Dendritic cell treated with granulocyte-macrophage colony-stimulating factor and Interleukin-4, amounts not matched to agents 40 ng/mL and 50 ng/mL, for 4 days (primary cell): Measurements from ENCODE around the gene HES3.
A peak's percentile ranks its signal among the peaks of the same experiment; 100 is the strongest.

Experiments
- H3K27ac Mint-ChIP-seq: one replicate; pipeline ENCODE4 v1.8.0; 2022; ENCODE audit warnings: mild to moderate bottlenecking, mixed read lengths
- H3K27me3 Mint-ChIP-seq: one replicate; pipeline ENCODE4 v1.8.0; 2022; ENCODE audit warnings: mild to moderate bottlenecking, mixed read lengths
- H3K36me3 Mint-ChIP-seq: one replicate; pipeline ENCODE4 v1.8.0; 2022; ENCODE audit warnings: low read depth, mixed read lengths
- H3K4me1 Mint-ChIP-seq: one replicate; pipeline ENCODE4 v1.8.0; 2022; ENCODE audit warnings: low read depth, mixed read lengths
- H3K4me3 Mint-ChIP-seq: one replicate; pipeline ENCODE4 v1.8.0; 2022; ENCODE audit warnings: mild to moderate bottlenecking, moderate library complexity, mixed read lengths
- H3K9me3 Mint-ChIP-seq: one replicate; pipeline ENCODE4 v1.8.0; 2022; ENCODE audit warnings: mixed read lengths
- intact Hi-C: fragments of 100-400 bp; cut with micrococcal nuclease; formaldehyde crosslinking; loops from one replicate; pipeline ENCODE4 v1.15.0; 2022

HES3 gene

DNA sequence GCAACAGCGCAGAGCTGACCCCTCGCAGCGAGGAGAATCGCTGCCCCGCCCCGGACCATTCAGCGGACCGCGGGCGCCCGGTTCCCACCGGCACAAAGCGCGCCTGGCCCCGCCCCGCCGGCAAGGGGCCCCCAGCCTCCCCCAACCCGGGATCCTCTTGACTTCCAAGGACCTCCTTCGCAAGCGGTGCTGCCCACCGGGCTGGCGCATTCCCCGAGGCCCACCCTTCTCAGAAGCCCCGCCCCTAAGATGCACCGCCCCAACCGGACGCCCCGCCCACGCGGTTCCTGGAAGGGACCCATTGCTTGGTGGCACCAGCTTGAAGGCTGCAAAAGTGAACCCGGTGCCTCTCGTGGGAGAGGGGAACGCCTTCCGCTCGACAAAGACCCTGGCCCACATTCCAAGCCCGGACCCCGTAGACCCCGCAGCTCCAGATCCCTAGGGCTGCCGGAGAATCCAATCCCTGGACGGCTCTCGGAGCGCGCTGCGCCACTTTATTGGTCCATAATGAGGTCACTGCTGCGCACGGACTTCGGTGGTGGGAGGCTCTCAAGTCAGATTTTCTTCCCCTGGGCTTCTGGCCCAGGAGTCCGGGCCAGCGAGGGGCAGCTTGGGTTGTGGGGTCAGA, 2.0 kb downstream of the HES3 start:
- H3K27ac Mint-ChIP-seq, result no peak overlapping the region
- no peak overlapping the region for H3K4me3 Mint-ChIP-seq
- H3K27me3 Mint-ChIP-seq, result peaks cover 85% of the 10 kb centered on the region
- no peaks in the 10 kb centered on the region for H3K9me3 Mint-ChIP-seq
- intact Hi-C loops, result loop anchor here (1.0 to 10.0 kb wide), 5 partner anchors 97 to 194 kb away; no protein-coding TSS in a partner anchor
- no peaks in the 10 kb centered on the region for H3K36me3 Mint-ChIP-seq
- H3K4me1 Mint-ChIP-seq, result peaks cover 36% of the 10 kb centered on the region

DNA sequence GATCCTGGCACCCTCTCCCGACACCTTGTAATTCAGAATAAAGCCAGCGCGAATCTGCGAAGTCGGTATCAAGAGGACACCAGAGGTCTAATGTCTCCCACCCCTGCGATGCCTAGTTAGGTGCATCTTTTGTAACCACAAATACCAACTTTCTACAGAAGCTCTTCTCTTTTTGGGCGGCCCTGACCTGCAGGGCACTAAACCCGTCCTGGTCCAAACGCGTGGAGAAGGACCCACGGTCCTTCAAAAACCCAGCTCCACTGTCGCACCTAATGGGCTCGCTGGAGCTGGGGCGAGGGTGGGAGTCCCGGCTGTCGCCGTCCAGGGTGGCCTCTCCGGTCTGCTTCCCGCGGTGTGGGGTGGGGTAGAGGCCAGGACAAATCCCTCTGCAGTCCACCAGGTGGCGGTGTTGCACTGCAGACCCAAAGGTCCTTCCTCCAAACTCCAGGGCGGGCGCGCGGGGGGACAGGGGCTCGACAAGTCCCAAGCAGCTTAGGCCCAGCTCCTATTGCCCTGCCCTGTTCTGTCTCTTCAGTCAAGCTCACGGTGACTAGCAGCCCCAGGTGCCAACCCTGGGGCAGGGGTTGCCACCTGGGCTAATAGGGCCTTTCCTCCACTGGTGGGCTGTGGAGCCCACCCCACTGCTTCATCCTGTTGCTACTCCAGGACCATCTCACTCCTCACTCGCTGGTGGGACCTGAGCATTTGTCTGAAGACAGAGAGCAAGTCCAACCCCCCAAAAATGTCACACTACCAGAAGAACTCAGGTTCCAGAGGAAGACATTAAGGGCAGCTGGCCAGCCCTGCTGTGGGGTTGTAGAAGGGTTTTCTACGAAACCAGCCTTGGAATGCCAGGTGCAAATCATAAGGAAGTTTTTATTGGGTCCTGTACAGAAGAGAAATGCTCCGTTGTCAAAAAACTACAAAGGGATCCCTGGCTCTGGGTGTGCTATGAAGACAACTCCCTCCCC, 2.8 kb downstream of the HES3 start:
- no peaks in the 10 kb centered on the region for H3K36me3 Mint-ChIP-seq
- H3K9me3 Mint-ChIP-seq, result no peaks in the 10 kb centered on the region
- peaks cover 28% of the 10 kb centered on the region for H3K4me1 Mint-ChIP-seq
- H3K27ac Mint-ChIP-seq, result no peak overlapping the region
- H3K4me3 Mint-ChIP-seq, result no peak overlapping the region
- intact Hi-C loops, result loop anchor here (1.0 to 10.0 kb wide), 4 partner anchors 97 to 194 kb away; no protein-coding TSS in a partner anchor
- H3K27me3 Mint-ChIP-seq, result peaks cover 84% of the 10 kb centered on the region

DNA sequence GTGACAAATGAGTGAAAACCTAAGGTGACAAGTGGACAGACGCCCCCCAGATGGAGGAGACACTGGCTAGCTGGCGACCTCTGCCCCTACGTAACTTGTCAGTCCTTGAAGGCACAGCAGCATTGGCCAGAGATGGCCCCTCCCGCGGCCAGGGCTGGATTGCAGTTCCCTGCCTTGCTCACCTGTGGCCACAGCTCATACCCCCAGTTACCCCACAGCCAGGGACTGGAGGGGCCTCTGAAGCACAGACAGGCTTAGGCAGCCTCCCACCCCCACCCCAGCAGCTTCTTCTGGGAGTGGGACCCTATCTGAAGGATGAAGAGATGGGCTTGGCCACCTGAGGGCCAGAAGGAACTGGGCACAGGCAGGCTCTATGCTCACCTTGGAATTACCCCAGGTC, 3.7 kb downstream of the HES3 start:
- H3K9me3 Mint-ChIP-seq, result no peaks in the 10 kb centered on the region
- no peak overlapping the region for H3K27ac Mint-ChIP-seq
- intact Hi-C loops, result loop anchor here (5.0 to 10.0 kb wide), 3 partner anchors 160 to 195 kb away; no protein-coding TSS in a partner anchor
- H3K36me3 Mint-ChIP-seq, result no peaks in the 10 kb centered on the region
- H3K4me3 Mint-ChIP-seq, result no peak overlapping the region
- peaks cover 26% of the 10 kb centered on the region for H3K4me1 Mint-ChIP-seq
- peaks cover 90% of the 10 kb centered on the region for H3K27me3 Mint-ChIP-seq

DNA sequence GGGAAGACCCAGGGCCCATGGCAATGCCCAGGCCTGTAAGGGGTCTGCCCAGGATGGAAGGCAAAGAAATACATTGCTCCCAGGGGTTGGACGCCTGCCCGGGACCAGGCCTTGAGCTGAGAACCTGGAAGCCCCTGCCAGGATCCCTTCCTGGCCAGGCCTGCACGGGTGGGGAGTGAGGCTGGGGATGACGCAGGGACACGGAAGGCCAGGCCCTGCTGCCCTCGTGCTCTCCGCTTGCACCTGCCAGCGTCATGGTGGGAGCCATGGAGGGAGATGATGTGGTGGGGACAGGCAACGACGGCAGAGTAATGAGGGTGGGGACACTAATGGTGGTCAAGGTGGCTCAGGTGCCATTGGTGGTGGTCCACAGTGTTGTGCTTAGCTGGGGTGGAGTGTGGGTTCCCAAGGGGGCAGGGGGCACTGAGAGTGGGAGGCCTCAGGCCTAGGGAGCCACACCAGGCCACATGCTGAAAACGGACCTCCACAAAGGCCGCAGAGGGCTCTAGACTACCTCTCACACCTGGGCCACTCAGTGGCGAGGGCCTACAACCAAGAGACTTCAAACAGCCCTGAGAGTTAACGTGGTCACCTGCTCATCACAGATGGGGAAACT, 4.3 kb downstream of the HES3 start:
- Mint-ChIP-seq H3K27me3 (peaks cover 87% of the 10 kb centered on the region), H3K4me3 (no peak overlapping the region), H3K36me3 (no peaks in the 10 kb centered on the region), H3K9me3 (no peaks in the 10 kb centered on the region), H3K27ac (no peak overlapping the region), H3K4me1 (peaks cover 26% of the 10 kb centered on the region)
- intact Hi-C loops, result loop anchor here (5.0 to 10.0 kb wide), 3 partner anchors 159 to 196 kb away; no protein-coding TSS in a partner anchor

DNA sequence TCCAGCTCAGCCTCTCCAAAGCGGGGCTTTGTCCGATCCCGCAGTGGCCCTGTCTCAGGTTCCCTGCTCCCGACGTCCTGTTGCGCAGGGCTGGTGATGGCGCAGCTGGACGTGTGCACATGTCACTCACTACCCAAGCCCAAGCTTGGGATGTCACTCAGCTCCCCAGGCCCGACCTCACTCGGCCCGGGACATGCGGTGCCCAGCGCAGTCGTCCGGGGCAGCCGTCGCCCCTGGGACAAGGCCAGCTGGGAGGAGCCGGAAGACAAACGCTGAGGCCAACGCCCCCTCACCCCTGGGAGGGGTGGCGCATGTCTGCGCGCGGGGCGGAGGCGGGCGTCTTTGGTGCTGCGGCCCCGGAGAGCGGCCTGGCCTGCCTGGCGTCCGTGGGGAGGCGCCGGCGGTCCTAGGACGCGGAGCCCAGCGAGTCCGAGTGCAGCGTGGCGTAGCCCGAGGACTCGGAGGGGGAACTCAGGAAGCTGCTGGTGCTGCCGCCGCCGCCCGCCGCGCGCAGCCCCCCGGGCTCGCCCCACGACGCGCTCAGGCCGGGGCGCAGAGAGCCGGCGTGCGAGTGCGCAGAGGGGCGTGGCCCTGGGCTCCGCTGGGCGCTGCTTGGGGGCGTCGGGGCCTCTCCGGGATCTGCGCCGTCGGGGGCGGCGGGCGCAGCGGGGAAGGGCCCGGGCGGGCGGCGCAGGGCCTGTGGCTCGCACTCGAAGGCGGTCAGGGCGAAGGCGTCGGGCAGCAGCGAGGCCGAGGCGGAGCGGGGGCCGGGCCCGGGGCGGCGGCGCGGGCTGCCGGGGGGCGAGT, 5.2 kb downstream of the HES3 start:
- intact Hi-C loops, result loop anchor here (5.0 to 10.0 kb wide), 3 partner anchors 158 to 197 kb away; no protein-coding TSS in a partner anchor
- Mint-ChIP-seq H3K4me1 (peaks cover 26% of the 10 kb centered on the region), H3K27me3 (peaks cover 82% of the 10 kb centered on the region), H3K27ac (no peak overlapping the region), H3K9me3 (no peaks in the 10 kb centered on the region), H3K36me3 (no peaks in the 10 kb centered on the region), H3K4me3 (peak overlapping the region; percentile 51)

DNA sequence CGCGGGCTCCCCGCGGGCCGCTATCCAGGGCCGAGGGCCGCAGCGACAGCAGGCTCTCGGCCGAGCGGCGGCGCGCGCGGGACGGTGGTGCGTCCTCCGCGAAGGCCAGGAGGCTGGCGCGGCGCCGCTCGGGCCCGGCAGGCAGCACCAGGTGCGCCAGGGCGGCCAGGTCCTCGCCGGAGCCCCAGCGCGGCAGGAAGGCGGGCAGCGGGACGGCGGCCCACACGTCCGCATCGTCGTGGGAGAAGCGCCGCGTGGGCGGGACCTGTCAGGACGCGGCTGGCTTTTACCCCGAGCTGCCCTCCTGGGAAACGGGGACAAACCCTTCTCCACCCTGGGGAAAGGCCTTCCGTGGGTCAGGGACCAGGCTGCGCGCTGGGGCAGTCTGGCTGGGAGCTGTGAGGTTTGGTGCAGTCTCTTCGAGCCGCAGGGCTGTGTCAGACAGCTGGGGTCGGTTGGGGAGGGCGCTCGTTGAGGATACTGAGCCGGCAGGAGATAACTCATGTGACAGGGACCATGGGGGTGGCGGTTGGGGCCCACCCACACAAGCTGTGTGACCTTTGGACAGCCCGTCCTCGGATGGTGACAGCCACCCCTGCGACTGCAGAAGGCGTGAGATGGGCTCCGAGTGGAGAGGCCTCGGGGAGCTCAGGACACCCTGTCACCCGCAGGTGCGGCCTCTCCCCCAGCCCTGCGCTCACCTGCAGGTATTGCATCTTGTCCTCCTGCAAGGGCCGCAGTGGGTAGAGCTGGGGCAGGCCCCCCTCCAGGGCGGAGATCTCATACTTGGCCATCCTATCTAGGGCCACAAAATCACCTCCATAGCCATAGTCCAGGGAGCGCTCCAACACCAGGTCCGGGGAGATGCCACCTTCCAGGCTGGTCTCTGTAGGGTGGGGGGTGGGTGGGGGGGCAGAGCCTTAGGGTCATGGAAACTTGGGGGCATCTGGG, 6.0 kb downstream of the HES3 start:
- Mint-ChIP-seq H3K9me3 (no peaks in the 10 kb centered on the region), H3K27ac (no peak overlapping the region), H3K36me3 (no peaks in the 10 kb centered on the region), H3K27me3 (peaks cover 73% of the 10 kb centered on the region), H3K4me3 (no peak overlapping the region), H3K4me1 (peaks cover 18% of the 10 kb centered on the region)
- intact Hi-C loops, result loop anchor here (5.0 to 10.0 kb wide), 3 partner anchors 157 to 198 kb away; no protein-coding TSS in a partner anchor

DNA sequence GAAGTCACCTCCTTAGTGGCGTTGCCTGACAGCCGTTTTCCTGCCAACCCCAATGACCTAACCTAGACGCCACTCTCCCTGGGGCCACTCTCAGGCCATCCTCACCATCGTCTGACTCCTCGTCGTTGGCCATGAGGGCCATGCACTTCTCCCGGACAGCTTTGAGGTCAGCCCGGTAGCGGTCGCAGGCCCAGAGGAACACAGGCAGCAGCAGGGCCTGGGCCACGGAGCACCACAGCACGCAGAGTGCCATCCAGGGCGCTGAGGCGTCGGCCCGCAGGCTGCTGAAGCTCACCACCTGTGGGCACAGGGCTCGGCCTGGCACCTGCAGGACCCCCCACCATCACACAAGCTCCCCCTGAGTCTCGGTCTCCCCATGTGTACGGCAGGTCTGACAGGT, 7.3 kb downstream of the HES3 start:
- intact Hi-C loops, result no loop called here

DNA sequence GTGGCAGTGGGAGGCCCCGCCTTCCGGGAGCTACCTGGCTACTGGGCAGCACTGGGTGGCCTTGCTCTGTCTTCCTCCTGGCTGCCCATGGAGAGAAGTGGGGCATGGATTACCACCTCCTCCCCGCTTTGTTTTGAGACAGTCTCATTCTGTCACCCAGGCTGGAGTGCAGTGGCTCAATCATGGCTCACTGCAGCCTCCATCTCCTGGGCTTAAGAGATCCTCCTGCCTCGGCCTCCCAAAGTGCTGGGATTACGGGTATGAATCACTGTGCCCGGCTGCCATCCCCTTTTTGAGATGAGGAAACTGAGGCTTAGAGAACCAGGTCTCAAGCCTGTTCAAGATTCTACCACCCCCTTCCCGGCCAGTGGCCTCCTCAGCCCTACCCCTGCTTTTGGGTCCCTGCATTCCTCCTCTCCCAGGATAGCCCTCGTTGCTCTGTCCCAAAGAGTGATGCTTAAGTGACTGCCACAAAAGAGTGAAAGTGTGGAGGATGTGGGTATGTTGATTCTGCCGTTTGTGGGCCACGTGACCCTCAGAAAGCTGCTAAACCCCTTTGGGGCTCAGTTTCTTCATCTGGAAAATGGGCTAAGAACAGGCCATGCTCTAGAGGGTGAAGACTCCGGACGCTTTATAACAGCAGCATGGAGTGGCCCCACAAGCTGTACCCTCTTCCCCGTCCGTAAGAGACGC, 7.8 kb downstream of the HES3 start:
- intact Hi-C loops, result no loop called here
- Mint-ChIP-seq H3K27me3 (peaks cover 57% of the 10 kb centered on the region), H3K9me3 (no peaks in the 10 kb centered on the region), H3K4me1 (peaks cover 7% of the 10 kb centered on the region), H3K4me3 (no peak overlapping the region), H3K27ac (no peak overlapping the region), H3K36me3 (no peaks in the 10 kb centered on the region)

More for the DNA sequence above, 7.3 kb downstream of the HES3 start:
- Mint-ChIP-seq H3K4me3 (no peak overlapping the region), H3K27me3 (peaks cover 63% of the 10 kb centered on the region), H3K27ac (no peak overlapping the region), H3K4me1 (peaks cover 13% of the 10 kb centered on the region), H3K9me3 (no peaks in the 10 kb centered on the region), H3K36me3 (no peaks in the 10 kb centered on the region)

DNA sequence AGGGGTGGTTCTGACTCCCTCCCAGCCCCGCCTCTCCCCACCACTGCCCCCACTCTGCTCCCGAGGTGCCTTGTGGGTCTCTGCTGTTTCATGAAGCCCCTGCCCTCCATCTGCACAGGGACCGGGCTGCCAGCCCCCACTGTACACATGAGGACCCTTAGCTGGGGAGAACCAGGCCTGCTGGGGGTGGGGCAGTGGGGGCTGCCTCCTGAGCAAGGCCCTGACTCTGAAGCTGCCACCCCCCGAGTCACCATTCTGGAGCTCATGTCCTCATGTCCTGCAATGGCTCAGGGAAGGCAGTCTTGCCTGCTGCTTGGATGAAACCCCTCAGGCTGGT, 8.4 kb downstream of the HES3 start:
- H3K27me3 Mint-ChIP-seq, result peaks cover 57% of the 10 kb centered on the region
- no peaks in the 10 kb centered on the region for H3K9me3 Mint-ChIP-seq

DNA sequence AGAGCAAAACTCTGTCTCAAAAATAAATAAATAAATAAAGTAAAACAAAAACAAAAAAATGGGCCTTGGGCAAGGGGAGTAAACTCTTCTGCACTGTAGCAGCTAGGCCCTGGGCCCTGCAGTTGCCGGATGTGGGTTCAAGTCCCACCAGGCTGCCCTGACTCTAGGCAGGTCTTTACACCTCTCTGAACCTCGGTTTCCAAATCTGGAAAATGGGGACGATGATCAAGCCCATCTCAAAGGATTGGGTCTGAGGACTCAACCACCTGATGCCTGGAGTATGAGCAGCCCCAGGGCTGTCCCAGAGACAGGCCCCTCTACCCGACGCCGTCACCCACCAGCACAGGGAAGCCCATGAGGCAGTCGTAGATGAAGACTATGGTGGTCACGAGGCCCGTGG, 9.4 kb downstream of the HES3 start:
- Mint-ChIP-seq H3K27ac (no peak overlapping the region), H3K27me3 (peaks cover 57% of the 10 kb centered on the region), H3K36me3 (no peaks in the 10 kb centered on the region), H3K9me3 (no peaks in the 10 kb centered on the region), H3K4me1 (peaks cover 10% of the 10 kb centered on the region), H3K4me3 (no peak overlapping the region)
- intact Hi-C loops, result no loop called here

More for the DNA sequence above, 8.4 kb downstream of the HES3 start:
- Mint-ChIP-seq H3K36me3 (no peaks in the 10 kb centered on the region), H3K4me3 (no peak overlapping the region), H3K27ac (no peak overlapping the region), H3K4me1 (peaks cover 4% of the 10 kb centered on the region)
- intact Hi-C loops, result no loop called here

DNA sequence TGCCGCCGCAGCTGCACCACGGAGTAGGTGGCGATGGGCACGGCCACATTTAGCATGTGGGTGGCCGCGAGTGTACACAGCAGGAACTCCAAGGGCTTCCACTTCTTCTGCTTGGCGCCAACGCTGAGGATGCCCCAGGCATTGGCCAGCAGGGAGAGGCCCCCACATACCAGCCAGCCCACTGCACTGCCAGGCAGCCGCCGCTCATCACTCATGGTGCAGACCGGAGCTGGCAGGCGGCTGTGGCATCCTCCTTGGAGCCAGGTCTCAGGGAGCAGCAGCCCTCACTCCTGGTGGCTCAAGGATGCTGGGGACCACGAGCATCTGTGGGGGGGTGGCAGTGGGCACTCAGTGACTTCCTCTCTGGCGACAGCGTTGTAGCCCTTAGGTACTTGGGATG, 10.7 kb downstream of the HES3 start:
- H3K9me3 Mint-ChIP-seq, result no peaks in the 10 kb centered on the region

DNA sequence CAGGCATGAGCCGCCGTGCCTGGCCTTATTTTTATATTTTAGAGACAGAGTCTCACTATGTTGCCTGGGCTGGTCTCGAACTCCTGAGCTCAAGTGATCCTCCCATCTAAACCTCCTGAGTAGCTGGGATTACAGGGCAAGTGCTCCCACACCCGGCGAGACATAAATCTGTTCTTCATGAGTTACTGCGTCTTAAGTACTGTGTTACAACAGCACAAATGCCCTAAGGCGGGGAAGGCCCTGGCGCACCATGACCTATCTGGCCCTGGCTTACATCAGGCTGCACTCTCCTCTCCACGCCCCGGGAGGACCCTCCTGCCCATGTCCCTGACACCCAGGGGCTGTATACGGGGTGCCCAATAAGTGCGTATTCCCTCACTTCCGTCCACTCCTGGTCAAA, 12.7 kb downstream of the HES3 start:
- Mint-ChIP-seq H3K9me3 (no peaks in the 10 kb centered on the region), H3K27ac (no peak overlapping the region), H3K27me3 (peaks cover 51% of the 10 kb centered on the region), H3K4me3 (no peak overlapping the region), H3K36me3 (no peaks in the 10 kb centered on the region), H3K4me1 (peaks cover 27% of the 10 kb centered on the region)
- intact Hi-C loops, result no loop called here

More for the DNA sequence above, 10.7 kb downstream of the HES3 start:
- H3K27me3 Mint-ChIP-seq, result peaks cover 62% of the 10 kb centered on the region
- H3K27ac Mint-ChIP-seq, result no peak overlapping the region
- no peaks in the 10 kb centered on the region for H3K36me3 Mint-ChIP-seq
- H3K4me3 Mint-ChIP-seq, result no peak overlapping the region
- intact Hi-C loops, result no loop called here
- peaks cover 18% of the 10 kb centered on the region for H3K4me1 Mint-ChIP-seq
